Endothelial cell of umbilical vein (primary cell): ENCODE results near the gene KRT84. TPM values are rescaled to one million over a fixed set of nuclear protein-coding genes. Genes with fewer than 3 reads are reported as not detected.
A peak's percentile ranks its signal among the peaks of the same experiment; 100 is the strongest.

Experiments used
- BruUV-seq: library from RNA; stranded (reverse); fragments of 400-500 nt; replicated peaks from 2 replicates; lab custom pipeline; 2021; lab: Mats Ljungman, UMichigan
- CTCF ChIA-PET: fragments of 300-600, 350-600 bp; sonication (Branson Sonifier 250); formaldehyde crosslinking; loops from one replicate; lab custom pipeline; 2021; ENCODE audit warnings: antibody characterized with exemption, inconsistent platforms; lab: Charles Lee
- POLR2A ChIA-PET: fragments of 300-600, 350-600 bp; sonication (Branson Sonifier 250); formaldehyde crosslinking; loops from one replicate; lab custom pipeline; 2021; ENCODE audit warnings: antibody characterized with exemption, inconsistent platforms; lab: Charles Lee
- DNase-seq: peaks from one replicate; pipeline ENCODE4 v3.0.0-alpha.2; 2011; ENCODE audit warnings: low read depth, low spot score
- FAIRE-seq: peaks from 2 replicates; lab custom pipeline; 2011; peaks lifted over from hg19 to GRCh38; lab: Jason Lieb, UNC
- H2AFZ ChIP-seq: 2 replicates; pipeline ENCODE4 v1.6.0; 2012; ENCODE audit warnings: low read depth, low read length, control low read depth, inconsistent platforms
- H3K27ac ChIP-seq: 2 replicates; pipeline ENCODE4 v1.5.1; 2011; ENCODE audit warnings: low read depth, mild to moderate bottlenecking, control low read depth, low read length, moderate library complexity; ENCODE audit not compliant: insufficient read depth
- H3K27me3 ChIP-seq, 2 experiments: 2 replicates each; pipeline versions ENCODE4 v1.6.0 to v1.6.1; 2011; ENCODE audit warnings: low read length in 2 of 2, mixed read lengths in 1 of 2; ENCODE audit not compliant: control insufficient read depth in 2 of 2, insufficient read depth in 2 of 2
- H3K36me3 ChIP-seq, 2 experiments: 2 replicates in 1 of 2; 3 replicates in 1 of 2; pipeline ENCODE4 v1.5.1; 2011; ENCODE audit warnings: low read length in 2 of 2, mild to moderate bottlenecking in 1 of 2, moderate library complexity in 1 of 2; ENCODE audit not compliant: control insufficient read depth in 2 of 2, insufficient read depth in 2 of 2; ENCODE audit errors: extremely low read depth in 1 of 2
- H3K4me1 ChIP-seq: 3 replicates; pipeline ENCODE4 v1.5.1; 2011; ENCODE audit warnings: mild to moderate bottlenecking, low read length; ENCODE audit not compliant: control insufficient read depth, insufficient read depth; ENCODE audit errors: extremely low read depth
- H3K4me2 ChIP-seq: 2 replicates; pipeline ENCODE4 v1.6.1; 2011; ENCODE audit warnings: low read length, control low read depth, mixed read lengths; ENCODE audit not compliant: insufficient read depth
- H3K4me3 ChIP-seq, 3 experiments: fragments of 200-600 bp in 1 of 3; sonication (generic), shearing (Covaris generic) in 1 of 3; replicated peaks in 1 of 3; 2 replicates each; pipeline ENCODE4 v1.5.1; 2011 to 2016; ENCODE audit warnings: control low read depth in 3 of 3, low read length in 3 of 3, mild to moderate bottlenecking in 2 of 3, inconsistent platforms in 1 of 3, low read depth in 1 of 3, moderate library complexity in 1 of 3; ENCODE audit not compliant: insufficient read depth in 1 of 3
- H3K79me2 ChIP-seq: 2 replicates; pipeline ENCODE4 v1.6.0; 2012; ENCODE audit warnings: low read length, inconsistent platforms; ENCODE audit not compliant: control insufficient read depth, insufficient read depth
- H3K9ac ChIP-seq: replicated peaks from 2 replicates; pipeline ENCODE3; 2011; ENCODE audit warnings: low read length, control low read depth; ENCODE audit not compliant: insufficient read depth; ENCODE audit errors: extremely low read depth
- H3K9me1 ChIP-seq: replicated peaks from 3 replicates; pipeline ENCODE4 v1.6.0; 2011; ENCODE audit warnings: mild to moderate bottlenecking, low read length; ENCODE audit not compliant: control insufficient read depth, insufficient read depth; ENCODE audit errors: extremely low read depth
- H3K9me3 ChIP-seq: replicated peaks from 2 replicates; pipeline ENCODE4 v1.5.1; 2012; ENCODE audit warnings: low read length, inconsistent platforms; ENCODE audit not compliant: control insufficient read depth, insufficient read depth
- H4K20me1 ChIP-seq: replicated peaks from 2 replicates; pipeline ENCODE3; 2011; ENCODE audit warnings: mild to moderate bottlenecking, low read length; ENCODE audit not compliant: control insufficient read depth, insufficient read depth; ENCODE audit errors: extremely low read depth
- GATA2 ChIP-seq: IDR thresholded peaks from 2 replicates; pipeline ENCODE4 v1.7.0; 2011; ENCODE audit warnings: low read depth, mild to moderate bottlenecking, moderate library complexity, mixed read lengths, low read length; ENCODE audit not compliant: insufficient read length, insufficient read depth
- JUN ChIP-seq: IDR thresholded peaks from 2 replicates; pipeline ENCODE4 v1.6.1; 2011; ENCODE audit warnings: borderline replicate concordance, low read depth; ENCODE audit not compliant: insufficient read length, insufficient read depth
- POLR2A ChIP-seq: IDR thresholded peaks from 2 replicates; pipeline ENCODE4 v1.6.1; 2012; ENCODE audit warnings: low read depth, mild to moderate bottlenecking, control low read depth, low read length
- dilution Hi-C: fragments of 300-500 bp; cut with MboI; formaldehyde crosslinking; loops from one replicate; pipeline ENCODE4 v1.15.0; 2019; ENCODE audit warnings: low sequenced_read_pairs; ENCODE audit not compliant: extremely low pct_ligation_motif_present
- intact Hi-C: fragments of 100-400 bp; cut with micrococcal nuclease; formaldehyde crosslinking; loops from one replicate; pipeline ENCODE4 v1.10.0; 2022
- polyA plus RNA-seq, 4 experiments: library from polyadenylated mRNA; depleted of rRNA in 3 of 4; stranded (reverse) in 3 of 4; unstranded in 1 of 4; fragments of >200 nt; gene quantifications; 2 replicates each; pipeline versions ENCODE4 v1.2.1 to v1.2.3, GENCODE V29; 2011 to 2012; ENCODE audit warnings: missing spikeins in 1 of 4
- total RNA-seq: library from RNA; stranded (reverse); gene quantifications from 2 replicates; pipeline ENCODE4 v1.2.3, GENCODE V29; 2021
- TF ChIP-seq, protein P1 (sequence below): IDR thresholded peaks from 2 replicates; pipeline ENCODE4 v1.6.1; 2011; ENCODE audit not compliant: insufficient read depth, insufficient read length
- TF ChIP-seq, protein P2 (sequence below), 2 donors: IDR thresholded peaks; 1 replicate in 1 of 2; 2 replicates in 1 of 2; pipeline ENCODE4 v1.5.1; 2011; ENCODE audit warnings: low read length in 2 of 2, mild to moderate bottlenecking in 2 of 2, moderate library complexity in 2 of 2, control low read depth in 1 of 2, inconsistent platforms in 1 of 2, low read depth in 1 of 2; ENCODE audit not compliant: insufficient read depth in 1 of 2; ENCODE audit errors: extremely low read depth in 1 of 2

KRT84 gene
- total and polyA plus RNA-seq, 2 donors (not counting 3 experiments of a cell fraction or from before 2014, with no cell fraction given), result not detected

DNA sequence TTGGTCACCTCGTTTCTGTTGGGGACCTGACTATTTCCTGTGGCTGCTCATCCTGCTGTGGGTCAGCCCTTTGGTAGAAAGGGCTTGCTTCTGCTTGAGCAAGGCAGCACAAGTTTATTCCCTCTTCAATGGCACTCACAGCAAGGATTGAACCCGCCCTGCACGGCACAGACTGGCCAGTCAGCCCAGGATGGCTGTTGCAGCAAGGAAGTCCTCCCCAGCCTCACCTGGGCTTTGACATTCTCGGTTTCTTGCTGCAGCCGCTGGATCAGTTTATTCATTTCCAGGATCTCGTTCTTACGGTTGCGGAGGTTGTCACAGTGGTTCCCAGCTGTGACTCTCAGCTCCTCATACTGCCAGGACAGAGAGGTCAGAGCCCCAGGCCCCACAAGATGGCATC is 11.2 kb upstream of the KRT84 start:
- DNase-seq (no peak), FAIRE-seq (no peak)
- Histone ChIP-seq H4K20me1 (no peaks in the 10 kb centered on the region), H3K9ac (no peak overlapping the region), H3K4me2 (no peak overlapping the region), H3K27me3 (no peaks in the 10 kb centered on the region), H3K27ac (no peak overlapping the region), H3K4me1 (no peaks in the 10 kb centered on the region), H3K79me2 (no peaks in the 10 kb centered on the region), H3K9me3 (no peaks in the 10 kb centered on the region), H3K36me3 (no peaks in the 10 kb centered on the region), H3K4me3 (no peak overlapping the region), H3K9me1 (no peaks in the 10 kb centered on the region), H2AFZ (no peak overlapping the region)
- ChIA-PET POLR2A (no interaction called here), CTCF (interaction anchor here (1.1 to 3.9 kb wide), 4 partner anchors 44 to 483 kb away, joined by 3 to 11 read pairs (median 4); no protein-coding TSS in a partner anchor)
- no peak for TF ChIP-seq JUN
- no peak for TF ChIP-seq POLR2A
- TF ChIP-seq GATA2, result no peak
- TF ChIP-seq, protein P1, sequence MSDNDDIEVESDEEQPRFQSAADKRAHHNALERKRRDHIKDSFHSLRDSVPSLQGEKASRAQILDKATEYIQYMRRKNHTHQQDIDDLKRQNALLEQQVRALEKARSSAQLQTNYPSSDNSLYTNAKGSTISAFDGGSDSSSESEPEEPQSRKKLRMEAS, result no peak
- intact Hi-C loops, result no loop called here
- no TSS peak for BruUV-seq
- dilution Hi-C loops, result no loop called here

DNA sequence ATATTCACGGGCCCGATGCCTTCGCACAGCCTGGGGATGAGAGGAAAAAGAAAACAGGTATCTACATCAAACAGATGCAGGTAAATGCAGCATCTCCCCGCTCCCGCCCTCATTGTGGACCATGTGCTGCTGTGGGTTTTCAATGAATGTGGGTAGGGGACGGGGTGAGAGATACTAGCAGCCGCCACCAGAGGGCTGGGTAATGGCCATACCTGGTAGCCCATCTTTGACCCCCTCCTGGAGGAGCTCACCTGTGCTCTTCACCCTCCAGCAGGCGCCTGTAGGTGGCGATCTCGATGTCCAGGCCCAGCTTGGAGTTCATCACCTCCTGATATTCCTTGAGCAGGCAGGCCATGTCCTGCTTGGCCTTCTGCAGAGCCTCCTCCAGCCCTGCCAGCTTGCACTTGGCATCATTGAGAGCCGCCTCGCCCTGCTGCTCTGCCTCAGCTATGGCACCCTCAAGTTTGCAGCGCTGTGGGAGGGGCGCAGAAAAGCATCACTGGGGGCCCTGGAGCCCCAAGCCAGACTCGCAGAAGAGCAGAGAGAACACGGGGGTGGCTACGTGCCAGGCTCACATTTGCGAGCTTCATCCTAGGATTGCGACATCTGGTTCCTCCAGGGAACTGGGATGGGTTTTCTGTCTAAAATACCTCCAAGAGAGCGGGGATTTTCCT is 10.4 kb upstream of the KRT84 start:
- no peaks in the 10 kb centered on the region for H4K20me1 ChIP-seq
- no peaks in the 10 kb centered on the region for H3K36me3 ChIP-seq
- H3K79me2 ChIP-seq, result no peaks in the 10 kb centered on the region
- H3K9me3 ChIP-seq, result no peaks in the 10 kb centered on the region
- ChIA-PET CTCF (interaction anchor here (0.9 to 3.9 kb wide), 5 partner anchors 45 to 484 kb away, joined by 3 to 11 read pairs (median 3); no protein-coding TSS in a partner anchor), POLR2A (no interaction called here)
- H3K4me1 ChIP-seq, result no peaks in the 10 kb centered on the region
- TF ChIP-seq, protein P2, sequence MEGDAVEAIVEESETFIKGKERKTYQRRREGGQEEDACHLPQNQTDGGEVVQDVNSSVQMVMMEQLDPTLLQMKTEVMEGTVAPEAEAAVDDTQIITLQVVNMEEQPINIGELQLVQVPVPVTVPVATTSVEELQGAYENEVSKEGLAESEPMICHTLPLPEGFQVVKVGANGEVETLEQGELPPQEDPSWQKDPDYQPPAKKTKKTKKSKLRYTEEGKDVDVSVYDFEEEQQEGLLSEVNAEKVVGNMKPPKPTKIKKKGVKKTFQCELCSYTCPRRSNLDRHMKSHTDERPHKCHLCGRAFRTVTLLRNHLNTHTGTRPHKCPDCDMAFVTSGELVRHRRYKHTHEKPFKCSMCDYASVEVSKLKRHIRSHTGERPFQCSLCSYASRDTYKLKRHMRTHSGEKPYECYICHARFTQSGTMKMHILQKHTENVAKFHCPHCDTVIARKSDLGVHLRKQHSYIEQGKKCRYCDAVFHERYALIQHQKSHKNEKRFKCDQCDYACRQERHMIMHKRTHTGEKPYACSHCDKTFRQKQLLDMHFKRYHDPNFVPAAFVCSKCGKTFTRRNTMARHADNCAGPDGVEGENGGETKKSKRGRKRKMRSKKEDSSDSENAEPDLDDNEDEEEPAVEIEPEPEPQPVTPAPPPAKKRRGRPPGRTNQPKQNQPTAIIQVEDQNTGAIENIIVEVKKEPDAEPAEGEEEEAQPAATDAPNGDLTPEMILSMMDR (IDR thresholded peaks at IDR 0.05; ENCODE audit: extremely low read depth in 1 of 2, insufficient read depth in 1 of 2, low read depth in 1 of 2, low read length in 2 of 2), result peak in 1 of 2 donors; percentile 7
- no peak for TF ChIP-seq POLR2A
- intact Hi-C loops (no loop called here), dilution Hi-C loops (no loop called here)
- no TSS peak for BruUV-seq
- H3K9me1 ChIP-seq, result no peaks in the 10 kb centered on the region
- no peak overlapping the region for H3K9ac ChIP-seq
- no peak overlapping the region for H3K4me2 ChIP-seq
- no peak overlapping the region for H2AFZ ChIP-seq
- no peaks in the 10 kb centered on the region for H3K27me3 ChIP-seq
- no peak overlapping the region for H3K27ac ChIP-seq
- FAIRE-seq, result no peak
- H3K4me3 ChIP-seq, result no peak overlapping the region
- no peak for DNase-seq
